IMR-90 (cell line): ENCODE results near the gene PTPN4. TPM values are rescaled to one million over a fixed set of nuclear protein-coding genes. Genes with fewer than 3 reads are reported as not detected.

Source experiments
- ATAC-seq: fragments of 200-7000 bp; cut with Tn5 transposase; 2 replicates; pipeline ENCODE4 v1.9.1; 2020; ENCODE audit warnings: low read depth, mild to moderate bottlenecking, moderate library complexity
- BruUV-seq: library from RNA; stranded (reverse); fragments of 400-500 nt; replicated peaks from 2 replicates; lab custom pipeline; 2021; lab: Mats Ljungman, UMichigan
- CTCF ChIA-PET: fragments of 300-600 bp; formaldehyde crosslinking; extraction: SDS; loops from one replicate; lab custom pipeline; 2021; ENCODE audit warnings: antibody characterized with exemption; lab: Yijun Ruan, JAX
- POLR2A ChIA-PET: fragments of 300-600 bp; sonication (Branson Sonifier 250); formaldehyde crosslinking; loops from one replicate; lab custom pipeline; 2022; ENCODE audit warnings: antibody characterized with exemption; ENCODE audit not compliant: unreplicated experiment; lab: Charles Lee
- DNase-seq: peaks from one replicate; pipeline ENCODE4 v3.0.0; 2013
- H2AFZ ChIP-seq: replicated peaks from 2 replicates; pipeline ENCODE3; 2013; ENCODE audit warnings: low read length, mild to moderate bottlenecking; ENCODE audit not compliant: poor library complexity
- H2AK5ac ChIP-seq: 2 replicates; pipeline ENCODE4 v1.6.1; 2013; ENCODE audit warnings: low read depth, low read length, inconsistent platforms
- H2AK9ac ChIP-seq: replicated peaks from 2 replicates; pipeline ENCODE3; 2013; ENCODE audit warnings: mild to moderate bottlenecking, low read depth, low read length, moderate library complexity; ENCODE audit not compliant: poor library complexity
- H2BK120ac ChIP-seq: 2 replicates; pipeline ENCODE4 v1.6.1; 2013; ENCODE audit warnings: low read depth, low read length, inconsistent platforms
- H2BK15ac ChIP-seq: 3 replicates; pipeline ENCODE4 v1.6.1; 2013; ENCODE audit warnings: low read depth, low read length, inconsistent platforms
- H2BK20ac ChIP-seq: 2 replicates; pipeline ENCODE4 v1.6.1; 2013; ENCODE audit warnings: low read depth, mild to moderate bottlenecking, inconsistent platforms, low read length, moderate library complexity
- H2BK5ac ChIP-seq: 2 replicates; pipeline ENCODE4 v1.6.1; 2013; ENCODE audit warnings: mild to moderate bottlenecking, low read depth, low read length, inconsistent platforms; ENCODE audit not compliant: poor library complexity, severe bottlenecking
- H3K14ac ChIP-seq: replicated peaks from 2 replicates; pipeline ENCODE4 v1.6.1; 2013; ENCODE audit warnings: low read depth, low read length, inconsistent platforms
- H3K18ac ChIP-seq: 2 replicates; pipeline ENCODE4 v1.6.1; 2013; ENCODE audit warnings: low read depth, low read length, control low read depth
- H3K23ac ChIP-seq: 2 replicates; pipeline ENCODE4 v1.6.1; 2013; ENCODE audit warnings: low read depth, low read length, inconsistent platforms
- H3K27ac ChIP-seq: 2 replicates; pipeline ENCODE4 v1.5.1; 2013; ENCODE audit warnings: mild to moderate bottlenecking, control low read depth, low read length; ENCODE audit not compliant: insufficient read depth
- H3K27me3 ChIP-seq: 2 replicates; pipeline ENCODE4 v1.6.1; 2013; ENCODE audit warnings: low read length; ENCODE audit not compliant: control insufficient read depth, insufficient read depth
- H3K36me3 ChIP-seq: 2 replicates; pipeline ENCODE4 v1.6.1; 2013; ENCODE audit warnings: low read length, mixed read lengths; ENCODE audit not compliant: control insufficient read depth, insufficient read depth
- H3K4ac ChIP-seq: 2 replicates; pipeline ENCODE4 v1.6.1; 2013; ENCODE audit warnings: low read depth, low read length, inconsistent platforms
- H3K4me1 ChIP-seq: 2 replicates; pipeline ENCODE4 v1.6.1; 2013; ENCODE audit warnings: low read length, mixed read lengths; ENCODE audit not compliant: control insufficient read depth, insufficient read depth
- H3K4me2 ChIP-seq: 2 replicates; pipeline ENCODE4 v1.6.1; 2013; ENCODE audit warnings: low read depth, mild to moderate bottlenecking, control low read depth, low read length, moderate library complexity
- H3K4me3 ChIP-seq: 2 replicates; pipeline ENCODE4 v1.5.1; 2013; ENCODE audit warnings: low read depth, mild to moderate bottlenecking, control low read depth, low read length, moderate library complexity; ENCODE audit not compliant: insufficient read depth
- H3K56ac ChIP-seq: 2 replicates; pipeline ENCODE4 v1.6.1; 2013; ENCODE audit warnings: low read length, inconsistent platforms; ENCODE audit not compliant: insufficient read depth; ENCODE audit errors: extremely low read depth
- H3K79me1 ChIP-seq, 2 experiments: 2 replicates each; pipeline ENCODE4 v1.6.1; 2013; ENCODE audit warnings: low read length in 2 of 2, inconsistent platforms in 1 of 2, low read depth in 1 of 2
- H3K9ac ChIP-seq: 2 replicates; pipeline ENCODE4 v1.6.1; 2013; ENCODE audit warnings: low read depth, low read length, control low read depth
- H3K9me1 ChIP-seq: 2 replicates; pipeline ENCODE4 v1.6.1; 2013; ENCODE audit warnings: low read length, inconsistent platforms; ENCODE audit not compliant: insufficient read depth
- H3K9me3 ChIP-seq: 2 replicates; pipeline ENCODE4 v1.6.1; 2013; ENCODE audit warnings: low read length; ENCODE audit not compliant: control insufficient read depth, insufficient read depth
- H4K20me1 ChIP-seq: 2 replicates; pipeline ENCODE4 v1.6.1; 2013; ENCODE audit warnings: low read length, inconsistent platforms; ENCODE audit not compliant: insufficient read depth
- H4K5ac ChIP-seq: 2 replicates; pipeline ENCODE4 v1.6.1; 2013; ENCODE audit warnings: mild to moderate bottlenecking, low read depth, low read length, control low read depth
- H4K8ac ChIP-seq, 2 experiments: 2 replicates each; pipeline ENCODE4 v1.6.1; 2013; ENCODE audit warnings: low read depth in 2 of 2, low read length in 2 of 2, control low read depth in 1 of 2, inconsistent platforms in 1 of 2
- H4K91ac ChIP-seq: 2 replicates; pipeline ENCODE4 v1.6.1; 2013; ENCODE audit warnings: low read depth, low read length, inconsistent platforms; ENCODE audit not compliant: insufficient read depth
- BHLHE40 ChIP-seq: fragments of 150-350 bp; IDR thresholded peaks from 2 replicates; pipeline ENCODE4 v1.6.1; 2016; ENCODE audit warnings: mild to moderate bottlenecking, low read depth, low read length
- CEBPB ChIP-seq: IDR thresholded peaks from 2 replicates; pipeline ENCODE4 v1.6.1; 2012; ENCODE audit warnings: low read depth, low read length, improper control_type of control experiment
- CTCF ChIP-seq: conservative IDR thresholded peaks from 2 replicates; pipeline ENCODE4 v1.5.1; 2012; ENCODE audit warnings: mild to moderate bottlenecking, low read depth, low read length, improper control_type of control experiment
- ELK1 ChIP-seq: fragments of 150-350 bp; IDR thresholded peaks from 2 replicates; pipeline ENCODE4 v1.6.1; 2016; ENCODE audit warnings: low read depth, mild to moderate bottlenecking, low read length, moderate library complexity, borderline replicate concordance
- FOS ChIP-seq: fragments of 150-350 bp; IDR thresholded peaks from 2 replicates; pipeline ENCODE4 v1.6.1; 2016; ENCODE audit warnings: low read depth, low read length
- WGBS, 2 experiments: methylation state at CpG; one replicate each; pipeline versions ENCODE4 v1.1.5 to v1.1.7; 2013; ENCODE audit warnings: missing lambda C conversion rate in 2 of 2; ENCODE audit not compliant: insufficient read length in 1 of 2; ENCODE audit errors: extremely low coverage in 2 of 2; 5-methylcytosine and 5-hydroxymethylcytosine counted together
- dilution Hi-C: fragments of 300-500 bp; cut with HindIII; formaldehyde crosslinking; loops from one replicate; pipeline ENCODE4 v1.14.3; 2018; ENCODE audit warnings: low sequenced_read_pairs; ENCODE audit not compliant: unreplicated experiment
- in situ Hi-C: fragments of 300-500 bp; cut with MboI; formaldehyde crosslinking; loops from 3 replicates; pipeline ENCODE4 v1.14.3; 2019; ENCODE audit warnings: low sequenced_read_pairs, inconsistent platforms, mixed read lengths
- intact Hi-C: fragments of 100-400 bp; cut with micrococcal nuclease; formaldehyde crosslinking; loops from 2 replicates; pipeline ENCODE4 v1.10.0; 2022
- polyA plus RNA-seq, 3 experiments: library from polyadenylated mRNA; depleted of rRNA; stranded (reverse); fragments of >200 nt; gene quantifications; 2 replicates each; pipeline ENCODE4 v1.2.3, GENCODE V29; 2012; ENCODE audit warnings: low replicate concordance in 1 of 3
- total RNA-seq: library from RNA; depleted of rRNA; stranded (reverse); fragments of >200 nt; gene quantifications from 2 replicates; pipeline ENCODE4 v1.2.3, GENCODE V29; 2012

The PTPN4 gene
- total and polyA plus RNA-seq, 2 of the 4 experiments (the other 2 are of a cell fraction), result 2.9 to 19.2 TPM

GRCh38 chr2:119819846-119820245, 60.1 kb downstream of the PTPN4 start:
- peaks cover 8 to 11% of the 10 kb centered on the region in 2 experiments; a peak in 3 of 4 replicates for H3K79me1 ChIP-seq
- H3K36me3 ChIP-seq, result no peaks in the 10 kb centered on the region
- peaks cover 6% of the 10 kb centered on the region; the same call in 1 of the 2 replicates for H3K9me1 ChIP-seq
- no peak overlapping the region for H3K4ac ChIP-seq
- no peak overlapping the region for H4K5ac ChIP-seq
- peaks cover 1% of the 10 kb centered on the region for H3K4me1 ChIP-seq
- no peak overlapping the region for H3K4me2 ChIP-seq
- H2BK15ac ChIP-seq, result no peak overlapping the region
- ChIA-PET POLR2A (no interaction called here), CTCF (interaction anchor here (0.7 kb wide), 1 partner anchor 10 kb away, joined by 3 read pairs; no protein-coding TSS in a partner anchor)
- H2BK5ac ChIP-seq, result no peak overlapping the region
- H3K56ac ChIP-seq, result no peak overlapping the region
- no peak overlapping the region for H3K18ac ChIP-seq
- H2AK9ac ChIP-seq, result no peak overlapping the region
- no peak overlapping the region for H4K91ac ChIP-seq
- BruUV-seq, result no TSS peak
- intact Hi-C loops (loop anchor here (5.0 kb wide), 1 partner anchor 178 kb away; no protein-coding TSS in a partner anchor), dilution Hi-C loops (no loop called here), in situ Hi-C loops (loop anchor here (5.0 kb wide), 1 partner anchor 63 kb away; the partner anchor contains the start of gene PTPN4)
- no peak overlapping the region for H4K8ac ChIP-seq
- no peaks in the 10 kb centered on the region for H4K20me1 ChIP-seq
- H3K27ac ChIP-seq, result no peak overlapping the region
- H3K4me3 ChIP-seq, result no peak overlapping the region
- no peak overlapping the region for H2AFZ ChIP-seq
- no peaks in the 10 kb centered on the region for H3K9me3 ChIP-seq
- no peak overlapping the region for H2AK5ac ChIP-seq
- DNase-seq, result no peak
- no peak overlapping the region for H3K9ac ChIP-seq
- no peak overlapping the region for H3K14ac ChIP-seq
- H2BK20ac ChIP-seq, result no peak overlapping the region
- WGBS, 2 experiments, result no CpG with 5 or more reads among the region's 6 CpGs
- H3K23ac ChIP-seq, result no peak overlapping the region
- ATAC-seq, result 0 out of 2 replicates have a peak, but pooled peaks have one; percentile 10
- H2BK120ac ChIP-seq, result no peak overlapping the region
- TF ChIP-seq ELK1 (no peak), FOS (no peak), CEBPB (no peak), CTCF (no peak), BHLHE40 (no peak)
- H3K27me3 ChIP-seq, result no peaks in the 10 kb centered on the region
